Pancreas (tissue), 10 donors: ENCODE measurements around the gene SLC16A3. TPM values are rescaled to one million over a fixed set of nuclear protein-coding genes. Genes with fewer than 3 reads are reported as not detected.
A peak's percentile ranks its signal among the peaks of the same experiment; 100 is the strongest.

Source experiments
- ATAC-seq, 4 donors: fragments of 200-7000 bp; cut with Tn5 transposase; one replicate each; pipeline versions ENCODE4 v1.8.0 to v1.9.1; 2020; ENCODE audit warnings: mild to moderate bottlenecking in 4 of 4, moderate library complexity in 4 of 4
- DNase-seq, 6 donors: peaks; one replicate each; pipeline ENCODE4 v3.0.0-alpha.2; 2020
- FAIRE-seq: peaks from 2 replicates; lab custom pipeline; 2012; peaks lifted over from hg19 to GRCh38; lab: Jason Lieb, UNC
- H3K27ac ChIP-seq, 4 donors: fragments of 200-600 bp; sonication (generic); 1 replicate in 3 of 4; 2 replicates in 1 of 4; pipeline versions ENCODE4 v1.5.0 to v1.8.0; 2020
- H3K27me3 ChIP-seq, 4 donors: fragments of 200-600 bp; one replicate each; pipeline ENCODE4 v1.8.0; 2021
- H3K36me3 ChIP-seq, 3 donors: fragments of 200-600 bp; sonication (generic) in 1 of 3; one replicate each; pipeline versions ENCODE4 v1.5.0 to v1.8.0; 2020 to 2021
- H3K4me1 ChIP-seq, 3 donors: fragments of 200-600 bp; one replicate each; pipeline ENCODE4 v1.8.0; 2021
- H3K4me3 ChIP-seq, 4 donors: fragments of 200-600 bp; sonication (generic) in 2 of 4; one replicate each; pipeline versions ENCODE4 v1.5.0 to v1.8.0; 2020 to 2021
- H3K9me3 ChIP-seq, 4 donors: fragments of 200-600 bp; one replicate each; pipeline ENCODE4 v1.8.0; 2021
- CTCF ChIP-seq, 4 donors: fragments of 200-600 bp; sonication (generic) in 3 of 4; IDR thresholded peaks; one replicate each; pipeline versions ENCODE4 v1.5.0 to v1.8.0; 2021; ENCODE audit warnings: antibody characterized with exemption in 4 of 4
- WGBS, 2 donors: extraction: QIAGEN DNeasy Blood & Tissue Kit; methylation state at CpG; one replicate each; pipeline ENCODE4 v1.1.7; 2013; 5-methylcytosine and 5-hydroxymethylcytosine counted together
- intact Hi-C, 3 donors: fragments of 100-400 bp; cut with DNase I; formaldehyde crosslinking; loops; one replicate each; pipeline versions ENCODE4 v1.11.1 to v1.14.2; 2022
- microRNA-seq, 2 donors: library from miRNA; unstranded; fragments of <30 nt; microRNA quantifications; one replicate each; pipeline versions ENCODE4 to v1.1.0, GENCODE V29; 2019 to 2020
- polyA plus RNA-seq, 2 donors: library from polyadenylated mRNA; stranded (reverse); fragments of 200-250 nt; gene quantifications; one replicate each; pipeline ENCODE4 v1.2.3, GENCODE V29; 2013
- total RNA-seq, 6 donors: library from RNA; stranded (reverse); fragmentation: NEBNext Ultra II Directional in 4 of 6; extraction: Animal tissue kit (Norgen Biotek cat#: 25700) in 4 of 6; gene quantifications; one replicate each; pipeline versions ENCODE4 v1.2.1 to v1.2.4, GENCODE V29; 2021 to 2023
- donor health status: healthy with polysubstance abuse.
- donor health status: DM: no; HTN: no; CAD: no; lungs with moderate emphysema.
- donor health status: DM: no; HTN: no; CAD: no.
- donor health status: control.
- donor health status: control.
- donor health status: Bipolar disorder and iron deficiency.
- donor health status: DM: yes; HTN: yes; CAD: no.
- donor health status: DM: no; HTN: no; CAD: no.
- donor health status: DM: no; HTN: no; CAD: no.
- donor health status: DM: yes; HTN: yes; CAD: no.

The SLC16A3 gene
- total and polyA plus RNA-seq, 8 donors = 1.2 to 22.8 (median 3.7) TPM

- ATAC-seq (no peak), FAIRE-seq (no peak), DNase-seq (no peak)
- H3K4me1 ChIP-seq = peaks cover 21 to 34% (median 26%) of the 10 kb centered on the region in 3 donors
- WGBS, 2 donors = 67 to 73% methylated on average over 8 of the region's 8 CpGs
- no peaks in the 10 kb centered on the region for H3K9me3 ChIP-seq
- intact Hi-C loops = no loop called here
- H3K27me3 ChIP-seq = no peaks in the 10 kb centered on the region
- H3K36me3 ChIP-seq = no peaks in the 10 kb centered on the region
- no peak overlapping the region for H3K4me3 ChIP-seq
- no peak overlapping the region for H3K27ac ChIP-seq
- TF ChIP-seq CTCF (IDR thresholded peaks at IDR 0.05) = no peak
Measured at GRCh38 chr17:82285141-82285540, 56.3 kb downstream of the SLC16A3 start.

- no peaks in the 10 kb centered on the region for H3K36me3 ChIP-seq
- no peak for ATAC-seq
- intact Hi-C loops = no loop called here
- peak overlapping the region; percentile 39 to 88 (median 83) for H3K27ac ChIP-seq
- no peak for FAIRE-seq
- H3K9me3 ChIP-seq = no peaks in the 10 kb centered on the region
- H3K4me1 ChIP-seq = peaks cover 11 to 23% (median 23%) of the 10 kb centered on the region in 3 donors
- H3K4me3 ChIP-seq = no peak overlapping the region
- no peaks in the 10 kb centered on the region for H3K27me3 ChIP-seq
- DNase-seq = no peak
- no peak for TF ChIP-seq CTCF (IDR thresholded peaks at IDR 0.05)
- WGBS, 2 donors = 79 to 82% methylated on average over 9 of the region's 9 CpGs
Measured at GRCh38 chr17:82287013-82287867, 58.4 kb downstream of the SLC16A3 start.

- DNase-seq (peak; percentile 84 to 97 (median 94)), FAIRE-seq (no peak), ATAC-seq (peak; percentile 77 to 83 (median 78))
- H3K27me3 ChIP-seq = no peaks in the 10 kb centered on the region
- no peaks in the 10 kb centered on the region for H3K9me3 ChIP-seq
- no peak for TF ChIP-seq CTCF (IDR thresholded peaks at IDR 0.05)
- peak overlapping the region; percentile 39 to 88 (median 83) for H3K27ac ChIP-seq
- no peak overlapping the region for H3K4me3 ChIP-seq
- 11 to 15% methylated on average over 19 of the region's 19 CpGs for WGBS, 2 donors
- no peaks in the 10 kb centered on the region for H3K36me3 ChIP-seq
- intact Hi-C loops = no loop called here
- H3K4me1 ChIP-seq = peaks cover 9 to 18% (median 18%) of the 10 kb centered on the region in 3 donors
Measured at GRCh38 chr17:82287868-82288801, 59.3 kb downstream of the SLC16A3 start.

Small RNA genes lying within 50 kb of the gene (microRNA-seq; reads per million reads assigned to microRNA genes)
- gene MIR6787 = 0 reads per million in 2 donors

Other genes with a start within 250 kb of the SLC16A3 start
- gene CENPX, start 206.2 kb upstream of the SLC16A3 start, total RNA-seq = 10 to 100 TPM; 14.0 to 28.6 (median 16.4) TPM
- 10 to 100 TPM; 43.6 to 62.4 TPM for gene CENPX, start 206.2 kb upstream of the SLC16A3 start, polyA plus RNA-seq
- 1 to 10 TPM; 5.3 to 9.9 (median 6.2) TPM for gene LRRC45, start 205.7 kb upstream of the SLC16A3 start, total RNA-seq
- 10 to 100 TPM; 20.0 to 21.6 TPM for gene LRRC45, start 205.7 kb upstream of the SLC16A3 start, polyA plus RNA-seq
- 1 to 10 TPM in 5 of 6 donors, under 1 TPM in 1; 0.97 to 3.3 (median 1.9) TPM for gene RAC3, start 197.4 kb upstream of the SLC16A3 start, total RNA-seq
- 10 to 100 TPM in 1 of 2 donors, 1 to 10 TPM in 1; 6.0 to 12.6 TPM for gene RAC3, start 197.4 kb upstream of the SLC16A3 start, polyA plus RNA-seq
- gene DCXR, start 191.3 kb upstream of the SLC16A3 start, total RNA-seq = 10 to 100 TPM; 34.8 to 87.4 (median 51.1) TPM
- gene DCXR, start 191.3 kb upstream of the SLC16A3 start, polyA plus RNA-seq = 100 to 1,000 TPM in 1 of 2 donors, 10 to 100 TPM in 1; 86.7 to 108 TPM
- 10 to 100 TPM; 18.2 to 30.8 (median 28.4) TPM for gene RFNG, start 177.2 kb upstream of the SLC16A3 start, total RNA-seq
- gene RFNG, start 177.2 kb upstream of the SLC16A3 start, polyA plus RNA-seq = 10 to 100 TPM; 57.9 to 59.1 TPM
- 10 to 100 TPM; 43.0 to 61.9 (median 49.1) TPM for gene GPS1, start 177.1 kb upstream of the SLC16A3 start, total RNA-seq
- gene GPS1, start 177.1 kb upstream of the SLC16A3 start, polyA plus RNA-seq = 100 to 1,000 TPM; 142 to 149 TPM
- 10 to 100 TPM; 56.0 to 89.2 (median 63.7) TPM for gene DUS1L, start 163.2 kb upstream of the SLC16A3 start, total RNA-seq
- gene DUS1L, start 163.2 kb upstream of the SLC16A3 start, polyA plus RNA-seq = 100 to 1,000 TPM; 138 to 186 TPM
- gene FASN, start 130.8 kb upstream of the SLC16A3 start, total RNA-seq = 10 to 100 TPM; 12.4 to 69.4 (median 31.5) TPM
- gene FASN, start 130.8 kb upstream of the SLC16A3 start, polyA plus RNA-seq = 10 to 100 TPM; 31.8 to 50.2 TPM
- gene CCDC57, start 16.2 kb upstream of the SLC16A3 start, total RNA-seq = 10 to 100 TPM; 19.6 to 31.8 (median 22.9) TPM
- 100 to 1,000 TPM; 135 to 176 TPM for gene CCDC57, start 16.2 kb upstream of the SLC16A3 start, polyA plus RNA-seq
- gene CSNK1D, start 44.7 kb downstream of the SLC16A3 start, total RNA-seq = 10 to 100 TPM; 47.1 to 81.6 (median 62.5) TPM
- gene CSNK1D, start 44.7 kb downstream of the SLC16A3 start, polyA plus RNA-seq = 100 to 1,000 TPM; 101 to 107 TPM
- 1 to 10 TPM in 2 of 6 donors, under 1 TPM in 4; 0.28 to 1.3 (median 0.98) TPM for gene CD7, start 88.6 kb downstream of the SLC16A3 start, total RNA-seq
- 1 to 10 TPM in 1 of 2 donors, under 1 TPM in 1; 0.70 to 1.0 TPM for gene CD7, start 88.6 kb downstream of the SLC16A3 start, polyA plus RNA-seq
- gene SECTM1, start 104.7 kb downstream of the SLC16A3 start, total RNA-seq = 1 to 10 TPM in 5 of 6 donors, under 1 TPM in 1; 0.74 to 7.4 (median 1.4) TPM
- 1 to 10 TPM; 1.5 to 3.3 TPM for gene SECTM1, start 104.7 kb downstream of the SLC16A3 start, polyA plus RNA-seq
- gene TEX19, start 130.2 kb downstream of the SLC16A3 start, total RNA-seq = not detected
- not detected for gene TEX19, start 130.2 kb downstream of the SLC16A3 start, polyA plus RNA-seq
- under 1 TPM in 3 of 6 donors, not detected in 3; 0.37 to 0.87 (median 0.74) TPM for gene UTS2R, start 142.7 kb downstream of the SLC16A3 start, total RNA-seq
- gene UTS2R, start 142.7 kb downstream of the SLC16A3 start, polyA plus RNA-seq = not detected
- gene HEXD, start 189.3 kb downstream of the SLC16A3 start, total RNA-seq = 10 to 100 TPM; 25.9 to 57.3 (median 38.1) TPM
- gene HEXD, start 189.3 kb downstream of the SLC16A3 start, polyA plus RNA-seq = 100 to 1,000 TPM; 175 to 275 TPM
- gene OGFOD3, start 189.5 kb downstream of the SLC16A3 start, total RNA-seq = 10 to 100 TPM; 17.8 to 24.4 (median 19.9) TPM
- 10 to 100 TPM; 18.2 to 28.0 TPM for gene OGFOD3, start 189.5 kb downstream of the SLC16A3 start, polyA plus RNA-seq
- gene CYBC1, start 221.7 kb downstream of the SLC16A3 start, total RNA-seq = 10 to 100 TPM; 29.3 to 66.9 (median 38.6) TPM
- 10 to 100 TPM; 46.4 to 54.9 TPM for gene CYBC1, start 221.7 kb downstream of the SLC16A3 start, polyA plus RNA-seq
- gene NARF, start 229.7 kb downstream of the SLC16A3 start, total RNA-seq = 10 to 100 TPM; 21.3 to 42.8 (median 30.2) TPM
- 10 to 100 TPM; 57.8 to 96.9 TPM for gene NARF, start 229.7 kb downstream of the SLC16A3 start, polyA plus RNA-seq